ENCODE measurements around the gene EME1. TPM values are rescaled to one million over a fixed set of nuclear protein-coding genes. Genes with fewer than 3 reads are reported as not detected.

EME1 gene
- total RNA-seq = 1.2 and 2.4 TPM in 2 replicates

GRCh38 chr17:50372758-50373556 is at the start of gene EME1, which contains the start of gene MRPL27:
EME1 (plus strand) TSS chr17:50373229; CDS start chr17:50375209, 1,980 bp downstream.
MRPL27 (minus strand) TSS chr17:50373184; CDS start chr17:50373170, 14 bp downstream.

GRCh38 chr17:50345432-50346312 is 27.4 kb upstream of the EME1 start, which contains the start of gene XYLT2:
XYLT2 (plus strand) TSS chr17:50346126; CDS start chr17:50346141, 15 bp downstream.

GRCh38 chr17:50397111-50397918 is 24.3 kb downstream of the EME1 start, which contains the start of gene LRRC59:
LRRC59 (minus strand) TSS chr17:50397523; CDS start chr17:50397317, 206 bp downstream.

GRCh38 chr17:50425682-50426471 is 52.8 kb downstream of the EME1 start, which contains the start of gene ACSF2:
ACSF2 (plus strand) TSS chr17:50426218; CDS start chr17:50426262, 44 bp downstream.

Small RNAs within 50 kb of the gene (small RNA-seq; reads per million reads assigned to genes)
- not detected for gene RF00019

Other genes starting within 250 kb of the EME1 start
- 0.43 and 0.79 TPM in 2 replicates for gene SAMD14, start 243.1 kb upstream of the EME1 start, total RNA-seq
- gene PPP1R9B, start 222.6 kb upstream of the EME1 start, total RNA-seq = 38.3 and 56.1 TPM in 2 replicates
- 0.11 and 1.6 TPM in 2 replicates for gene SGCA, start 207.2 kb upstream of the EME1 start, total RNA-seq
- gene COL1A1, start 171.6 kb upstream of the EME1 start, total RNA-seq = 2,103 and 2,834 TPM in 2 replicates
- gene TMEM92, start 98.8 kb upstream of the EME1 start, total RNA-seq = 0.39 and 1.2 TPM in 2 replicates
- gene XYLT2, start 27.1 kb upstream of the EME1 start, total RNA-seq = 48.3 and 56.2 TPM in 2 replicates
- gene MRPL27, start within 50 bp of the EME1 start, total RNA-seq = 38.1 and 50.1 TPM in 2 replicates
- gene LRRC59, start 24.3 kb downstream of the EME1 start, total RNA-seq = 80.9 and 216 TPM in 2 replicates
- gene ACSF2, start 53.0 kb downstream of the EME1 start, total RNA-seq = 134 and 168 TPM in 2 replicates
- not detected in 2 replicates for gene CHAD, start 95.7 kb downstream of the EME1 start, total RNA-seq
- 18.8 and 23.9 TPM in 2 replicates for gene RSAD1, start 105.6 kb downstream of the EME1 start, total RNA-seq
- gene MYCBPAP, start 135.2 kb downstream of the EME1 start, total RNA-seq = 0.11 and 2.0 TPM in 2 replicates
- 40.0 and 57.5 TPM in 2 replicates for gene EPN3, start 159.5 kb downstream of the EME1 start, total RNA-seq
- 59.0 and 78.1 TPM in 2 replicates for gene SPATA20, start 173.9 kb downstream of the EME1 start, total RNA-seq
- gene CACNA1G, start 187.5 kb downstream of the EME1 start, total RNA-seq = under 0.01 TPM in 1 of 2 replicates, not detected in the other

Data from placental epithelial cell (primary cell).